Testis (tissue), 3 donors: ENCODE data around the gene MAD2L2. TPM values are rescaled to one million over a fixed set of nuclear protein-coding genes. Genes with fewer than 3 reads are reported as not detected.

Experiments used
- DNase-seq: peaks from one replicate; pipeline ENCODE4 v3.0.0-alpha.2; 2019
- H3K27ac ChIP-seq, 2 donors: fragments of 200-600 bp; sonication (generic); one replicate each; pipeline ENCODE4 v1.5.1; 2019
- H3K27me3 ChIP-seq: fragments of 200-600 bp; sonication (generic); one replicate; pipeline ENCODE4 v1.5.1; 2019
- H3K36me3 ChIP-seq: fragments of 200-600 bp; sonication (generic); one replicate; pipeline ENCODE4 v1.5.1; 2017; ENCODE audit warnings: low read depth; ENCODE audit errors: missing control alignments
- H3K4me1 ChIP-seq: fragments of 200-600 bp; sonication (generic); one replicate; pipeline ENCODE4 v1.5.1; 2019
- H3K4me3 ChIP-seq, 2 donors: fragments of 200-600 bp; sonication (generic); one replicate each; pipeline ENCODE4 v1.5.1; 2017 to 2019
- H3K9me3 ChIP-seq: fragments of 200-600 bp; sonication (generic); one replicate; pipeline ENCODE4 v1.5.1; 2017
- POLR2A ChIP-seq: fragments of 450-650 bp; IDR thresholded peaks from one replicate; pipeline ENCODE4 v1.6.1; 2017; ENCODE audit warnings: antibody characterized with exemption, mild to moderate bottlenecking, moderate library complexity
- WGBS, 2 donors: methylation state at CpG; one replicate each; pipeline ENCODE4 v1.1.5; 2018; 5-methylcytosine and 5-hydroxymethylcytosine counted together
- intact Hi-C: fragments of 100-400 bp; cut with DNase I; formaldehyde crosslinking; loops from one replicate; pipeline ENCODE4 v1.15.1; 2023; ENCODE audit warnings: low total_unique reads
- polyA plus RNA-seq: library from polyadenylated mRNA; stranded (reverse); fragments of 350-450 nt; fragmentation: Illumina TruSeq; extraction: RNeasy Lipid Tissue Mini Kit (QIAGEN cat#74804); gene quantifications from one replicate; pipeline ENCODE4 v1.2.3, GENCODE V29; 2014; ENCODE audit warnings: low read depth, low replicate concordance; ENCODE audit not compliant: insufficient read depth
- total RNA-seq, 2 donors: library from RNA; depleted of rRNA; stranded (reverse); fragments of >200 nt; gene quantifications; one replicate each; pipeline ENCODE4 v1.2.3, GENCODE V29; 2016
- TF ChIP-seq, protein P1 (sequence below), 3 experiments: fragments of 450-650 bp in 2 of 3; fragments of 200-600 bp in 1 of 3; sonication (generic) in 1 of 3; IDR thresholded peaks; one replicate each; pipeline ENCODE4 v1.5.1; 2016 to 2019; ENCODE audit warnings: antibody characterized with exemption in 3 of 3, mild to moderate bottlenecking in 2 of 3, moderate library complexity in 1 of 3

The MAD2L2 gene
- total and polyA plus RNA-seq, 3 donors from 2014 or later = 77.0 to 116 (median 115) TPM

DNA sequence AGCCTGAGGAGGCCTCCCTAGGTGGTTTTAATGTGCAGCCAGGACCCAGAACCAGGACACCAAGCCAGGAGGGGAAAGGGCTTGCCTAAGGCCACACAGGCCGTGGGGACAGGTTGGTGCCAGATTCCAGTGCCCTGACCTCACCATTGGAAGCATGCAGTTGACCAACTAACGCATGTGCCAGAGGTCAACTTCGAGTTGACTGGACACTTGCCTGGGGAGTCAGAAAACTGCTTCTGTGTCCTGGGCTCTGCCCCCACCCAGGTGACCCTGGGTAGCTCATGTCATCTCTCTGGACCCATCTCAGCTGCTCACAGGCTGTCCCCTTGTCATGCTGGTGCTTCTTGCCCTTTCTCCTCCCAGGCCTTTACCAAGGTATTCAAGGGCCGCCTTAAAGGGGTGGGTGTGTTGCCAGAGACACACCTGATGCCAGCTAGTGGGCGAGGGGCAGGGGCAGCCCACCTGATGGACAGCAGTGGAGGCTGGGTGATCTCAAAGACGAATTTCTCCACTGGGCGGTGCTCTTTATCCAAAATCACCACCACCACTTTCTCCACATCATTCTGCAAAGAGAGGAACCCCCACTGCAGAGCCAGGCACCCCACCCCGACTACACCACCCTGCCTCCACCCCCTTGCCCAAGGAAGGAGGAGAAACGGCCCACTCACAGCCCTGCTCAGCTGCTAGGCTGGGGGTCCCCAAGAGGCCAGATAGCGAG, 4.4 kb downstream of the MAD2L2 start:
- DNase-seq = no peak
- WGBS, 2 donors = 86 to 88% methylated on average over 8 to 10 of the region's 10 CpGs
- H3K9me3 ChIP-seq = no peaks in the 10 kb centered on the region
- H3K4me1 ChIP-seq = peaks cover 5% of the 10 kb centered on the region
- intact Hi-C loops = no loop called here
- H3K27ac ChIP-seq = no peak overlapping the region
- TF ChIP-seq POLR2A = no peak
- TF ChIP-seq, protein P1, sequence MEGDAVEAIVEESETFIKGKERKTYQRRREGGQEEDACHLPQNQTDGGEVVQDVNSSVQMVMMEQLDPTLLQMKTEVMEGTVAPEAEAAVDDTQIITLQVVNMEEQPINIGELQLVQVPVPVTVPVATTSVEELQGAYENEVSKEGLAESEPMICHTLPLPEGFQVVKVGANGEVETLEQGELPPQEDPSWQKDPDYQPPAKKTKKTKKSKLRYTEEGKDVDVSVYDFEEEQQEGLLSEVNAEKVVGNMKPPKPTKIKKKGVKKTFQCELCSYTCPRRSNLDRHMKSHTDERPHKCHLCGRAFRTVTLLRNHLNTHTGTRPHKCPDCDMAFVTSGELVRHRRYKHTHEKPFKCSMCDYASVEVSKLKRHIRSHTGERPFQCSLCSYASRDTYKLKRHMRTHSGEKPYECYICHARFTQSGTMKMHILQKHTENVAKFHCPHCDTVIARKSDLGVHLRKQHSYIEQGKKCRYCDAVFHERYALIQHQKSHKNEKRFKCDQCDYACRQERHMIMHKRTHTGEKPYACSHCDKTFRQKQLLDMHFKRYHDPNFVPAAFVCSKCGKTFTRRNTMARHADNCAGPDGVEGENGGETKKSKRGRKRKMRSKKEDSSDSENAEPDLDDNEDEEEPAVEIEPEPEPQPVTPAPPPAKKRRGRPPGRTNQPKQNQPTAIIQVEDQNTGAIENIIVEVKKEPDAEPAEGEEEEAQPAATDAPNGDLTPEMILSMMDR (IDR thresholded peaks at IDR 0.05) = no peak
- no peaks in the 10 kb centered on the region for H3K36me3 ChIP-seq
- no peaks in the 10 kb centered on the region for H3K27me3 ChIP-seq
- H3K4me3 ChIP-seq = no peak overlapping the region

- Histone ChIP-seq H3K36me3 (no peaks in the 10 kb centered on the region), H3K4me1 (peaks cover 3% of the 10 kb centered on the region), H3K27me3 (no peaks in the 10 kb centered on the region), H3K9me3 (no peaks in the 10 kb centered on the region), H3K4me3 (no peak overlapping the region), H3K27ac (no peak overlapping the region)
- no peak for TF ChIP-seq POLR2A
- TF ChIP-seq, protein P1 (IDR thresholded peaks at IDR 0.05) = no peak
- WGBS, 2 donors = 87 to 91% methylated on average over 4 to 7 of the region's 10 CpGs
- DNase-seq = no peak
- intact Hi-C loops = no loop called here
Observed at GRCh38 chr1:11675325-11675724, 5.6 kb downstream of the MAD2L2 start.

DNA sequence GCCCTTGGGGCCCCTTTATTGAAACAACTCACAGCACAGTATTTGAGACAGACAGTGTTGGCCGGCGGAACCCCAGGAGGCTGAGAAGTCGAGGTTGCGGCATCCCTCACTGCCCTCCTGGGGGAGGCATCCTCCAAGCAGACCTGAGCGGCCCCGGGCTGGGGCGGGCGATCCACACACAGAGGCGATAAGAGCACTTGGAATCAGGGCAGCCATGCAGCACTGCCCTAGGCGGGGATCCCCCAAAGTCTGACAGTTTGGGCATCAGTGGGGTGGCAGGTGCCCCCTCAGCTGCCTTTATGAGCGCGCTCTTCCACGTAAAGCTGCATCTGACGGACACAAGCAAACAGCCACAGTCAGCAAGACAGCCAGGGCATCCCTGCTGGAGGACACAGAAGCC, 6.5 kb downstream of the MAD2L2 start:
- no peak overlapping the region for H3K27ac ChIP-seq
- WGBS, 2 donors = 91 to 94% methylated on average over 14 of the region's 14 CpGs
- no peaks in the 10 kb centered on the region for H3K36me3 ChIP-seq
- DNase-seq = no peak
- no peak for TF ChIP-seq POLR2A
- TF ChIP-seq, protein P1 (IDR thresholded peaks at IDR 0.05) = no peak
- H3K4me1 ChIP-seq = no peaks in the 10 kb centered on the region
- intact Hi-C loops = no loop called here
- H3K9me3 ChIP-seq = no peaks in the 10 kb centered on the region
- H3K4me3 ChIP-seq = no peak overlapping the region
- H3K27me3 ChIP-seq = no peaks in the 10 kb centered on the region

- H3K4me3 ChIP-seq = no peak overlapping the region
- H3K27ac ChIP-seq = no peak overlapping the region
- intact Hi-C loops = no loop called here
- TF ChIP-seq POLR2A = no peak
- TF ChIP-seq, protein P1 (IDR thresholded peaks at IDR 0.05) = no peak
- H3K36me3 ChIP-seq = no peaks in the 10 kb centered on the region
- no peak for DNase-seq
- no peaks in the 10 kb centered on the region for H3K9me3 ChIP-seq
- H3K4me1 ChIP-seq = no peaks in the 10 kb centered on the region
- 88 to 93% methylated on average over 10 to 14 of the region's 14 CpGs for WGBS, 2 donors
- no peaks in the 10 kb centered on the region for H3K27me3 ChIP-seq
Observed at GRCh38 chr1:11673089-11673769, 7.7 kb downstream of the MAD2L2 start.
